HCT116 (cell line): ENCODE results near the gene NIPAL4. TPM values are rescaled to one million over a fixed set of nuclear protein-coding genes. Genes with fewer than 3 reads are reported as not detected.

Source experiments
- ATAC-seq: fragments of 200-7000 bp; cut with Tn5 transposase; 2 replicates; pipeline ENCODE4 v1.9.1; 2020; ENCODE audit warnings: mild to moderate bottlenecking, moderate library complexity
- BruUV-seq: library from RNA; stranded (reverse); fragments of 400-500 nt; replicated peaks from 2 replicates; lab custom pipeline; 2021; lab: Mats Ljungman, UMichigan
- CTCF ChIA-PET: fragments of 300-600 bp; sonication (Branson Sonifier 250); formaldehyde crosslinking; loops from one replicate; lab custom pipeline; 2021; ENCODE audit warnings: antibody characterized with exemption; lab: Charles Lee
- POLR2A ChIA-PET: fragments of 300-600, 350-600 bp; sonication (Branson Sonifier 250); formaldehyde crosslinking; loops from one replicate; lab custom pipeline; 2021; ENCODE audit warnings: antibody characterized with exemption; lab: Charles Lee
- RAD21 ChIA-PET, 2 experiments: fragments of 300-600 bp; sonication (Branson Sonifier 250); formaldehyde crosslinking; loops; one replicate each; lab custom pipeline; 2023; ENCODE audit warnings: low total read pairs in 2 of 2; ENCODE audit not compliant: uncharacterized antibody in 2 of 2, unreplicated experiment in 2 of 2, low non-redundant PET in 1 of 2; lab: Charles Lee
- DNase-seq: peaks from one replicate; pipeline ENCODE4 v3.0.0-alpha.2; 2010; ENCODE audit warnings: low read depth, low spot score
- H2AFZ ChIP-seq: fragments of 200-600 bp; shearing (Covaris generic), sonication (generic); 2 replicates; pipeline ENCODE4 v1.6.1; 2017; ENCODE audit warnings: low read depth, mixed run types, mixed read lengths, antibody characterized with exemption, low read length; ENCODE audit not compliant: poor library complexity, severe bottlenecking
- H3K27ac ChIP-seq: 2 replicates; pipeline ENCODE4 v1.5.1; 2012; ENCODE audit warnings: low read depth, low read length
- H3K27me3 ChIP-seq: fragments of 200-600 bp; sonication (generic); 2 replicates; pipeline ENCODE4 v1.6.1; 2016; ENCODE audit warnings: mixed run types, low read length, mixed read lengths; ENCODE audit not compliant: insufficient read depth
- H3K36me3 ChIP-seq, 2 experiments: fragments of 200-500 bp in 1 of 2; fragments of 200-600 bp in 1 of 2; sonication (Bioruptor generic) in 1 of 2; sonication (generic) in 1 of 2; 2 replicates each; pipeline versions ENCODE4 v1.5.1 to v1.6.1; 2014 to 2016; ENCODE audit warnings: low read length in 2 of 2, inconsistent platforms in 1 of 2, mixed read lengths in 1 of 2, mixed run types in 1 of 2; ENCODE audit not compliant: insufficient read depth in 2 of 2, control insufficient read depth in 1 of 2
- H3K4me1 ChIP-seq, 2 experiments: fragments of 200-600 bp in 1 of 2; sonication (generic) in 1 of 2; 2 replicates each; pipeline versions ENCODE4 v1.5.1 to v1.6.1; 2012 to 2017; ENCODE audit warnings: low read length in 2 of 2, inconsistent platforms in 1 of 2, mild to moderate bottlenecking in 1 of 2, mixed read lengths in 1 of 2, mixed run types in 1 of 2, moderate library complexity in 1 of 2; ENCODE audit not compliant: insufficient read depth in 2 of 2, control insufficient read depth in 1 of 2
- H3K4me2 ChIP-seq: fragments of 200-600 bp; sonication (generic); 2 replicates; pipeline ENCODE4 v1.6.1; 2017; ENCODE audit warnings: mixed run types, low read length, mixed read lengths
- H3K4me3 ChIP-seq, 2 experiments: fragments of 200-600 bp in 1 of 2; sonication (generic) in 1 of 2; replicated peaks in 1 of 2; 2 replicates each; pipeline ENCODE4 v1.5.1; 2011 to 2016; ENCODE audit warnings: low read length in 2 of 2, control low read depth in 1 of 2, low read depth in 1 of 2, mild to moderate bottlenecking in 1 of 2, mixed read lengths in 1 of 2, mixed run types in 1 of 2
- H3K79me2 ChIP-seq: fragments of 200-600 bp; sonication (generic); 2 replicates; pipeline ENCODE4 v1.6.1; 2017; ENCODE audit warnings: mild to moderate bottlenecking, mixed run types, low read length, moderate library complexity, mixed read lengths; ENCODE audit not compliant: insufficient read depth
- H3K9ac ChIP-seq: fragments of 200-600 bp; sonication (generic); 2 replicates; pipeline ENCODE4 v1.6.1; 2016; ENCODE audit warnings: low read length, mixed read lengths
- H3K9me2 ChIP-seq: fragments of 200-600 bp; sonication (generic), shearing (Covaris generic); 2 replicates; pipeline ENCODE4 v1.6.1; 2017; ENCODE audit warnings: mixed run types, mild to moderate bottlenecking, moderate library complexity; ENCODE audit not compliant: insufficient read depth
- H3K9me3 ChIP-seq, 2 experiments: fragments of 200-500 bp in 1 of 2; fragments of 200-600 bp in 1 of 2; sonication (Bioruptor generic) in 1 of 2; sonication (generic) in 1 of 2; 2 replicates each; pipeline ENCODE4 v1.6.1; 2014 to 2017; ENCODE audit warnings: low read length in 2 of 2, mixed read lengths in 2 of 2, inconsistent platforms in 1 of 2, low read depth in 1 of 2, mild to moderate bottlenecking in 1 of 2, mixed run types in 1 of 2, moderate library complexity in 1 of 2; ENCODE audit not compliant: control insufficient read depth in 1 of 2, insufficient read depth in 1 of 2
- H4K20me1 ChIP-seq: fragments of 200-600 bp; sonication (generic), shearing (Covaris generic); 2 replicates; pipeline ENCODE4 v1.6.1; 2017; ENCODE audit warnings: mixed run types, mild to moderate bottlenecking, moderate library complexity; ENCODE audit not compliant: insufficient read depth
- CEBPB ChIP-seq: IDR thresholded peaks from 2 replicates; pipeline ENCODE4 v1.6.1; 2012; ENCODE audit warnings: low read depth
- FOSL1 ChIP-seq: IDR thresholded peaks from 2 replicates; pipeline ENCODE4 v1.6.1; 2012; ENCODE audit warnings: low read depth
- POLR2A ChIP-seq: IDR thresholded peaks from 2 replicates; pipeline ENCODE4 v1.7.0; 2011; ENCODE audit warnings: borderline replicate concordance; ENCODE audit not compliant: insufficient read depth, insufficient read length; ENCODE audit errors: extremely low read depth
- POLR2AphosphoS5 ChIP-seq: IDR thresholded peaks from 2 replicates; pipeline ENCODE4 v1.6.1; 2011; ENCODE audit warnings: mild to moderate bottlenecking, low read depth, low read length, moderate library complexity
- RAD21 ChIP-seq: IDR thresholded peaks from 2 replicates; pipeline ENCODE4 v1.6.1; 2012; ENCODE audit warnings: low read depth, mild to moderate bottlenecking
- SRF ChIP-seq: IDR thresholded peaks from 2 replicates; pipeline ENCODE4 v1.6.1; 2012; ENCODE audit warnings: low read depth
- YY1 ChIP-seq: IDR thresholded peaks from 2 replicates; pipeline ENCODE4 v1.6.1; 2011; ENCODE audit warnings: low read length, low read depth, moderate library complexity, mild to moderate bottlenecking; ENCODE audit not compliant: insufficient replicate concordance; ENCODE audit errors: extremely low read depth
- ZFX ChIP-seq: fragments of 450-650 bp; IDR thresholded peaks from 2 replicates; pipeline ENCODE4 v1.6.1; 2017
- intact Hi-C: fragments of 100-400 bp; cut with micrococcal nuclease; formaldehyde crosslinking; loops from 2 replicates; pipeline ENCODE4 v1.10.0; 2022
- total RNA-seq: library from RNA; stranded (reverse); gene quantifications from one replicate; pipeline ENCODE4 v1.2.1, GENCODE V29; 2021; ENCODE audit not compliant: unreplicated experiment
- TF ChIP-seq, protein P1 (sequence below): IDR thresholded peaks from 2 replicates; pipeline ENCODE4 v1.6.1; 2012; ENCODE audit warnings: low read depth
- TF ChIP-seq, protein P2 (sequence below), 3 experiments: fragments of 200-600 bp in 1 of 3; sonication (generic) in 1 of 3; IDR thresholded peaks in 2 of 3; conservative IDR thresholded peaks in 1 of 3; 2 replicates each; pipeline ENCODE4 v1.5.1; 2012 to 2017; ENCODE audit warnings: low read depth in 2 of 3, low read length in 2 of 3, antibody characterized with exemption in 1 of 3, borderline replicate concordance in 1 of 3, control low read depth in 1 of 3, mild to moderate bottlenecking in 1 of 3, mixed read lengths in 1 of 3, mixed run types in 1 of 3, moderate library complexity in 1 of 3; ENCODE audit not compliant: insufficient read depth in 1 of 3
- TF ChIP-seq, protein P3 (sequence below): IDR thresholded peaks from 2 replicates; pipeline ENCODE4 v1.6.1; 2011; ENCODE audit warnings: mild to moderate bottlenecking, low read length, moderate library complexity; ENCODE audit not compliant: insufficient replicate concordance; ENCODE audit errors: extremely low read depth
- TF ChIP-seq, protein P4 (sequence below): IDR thresholded peaks from 2 replicates; pipeline ENCODE4 v1.6.1; 2012

The NIPAL4 gene
- total RNA-seq, 1 experiment from 2014 or later, result 0.12 TPM

DNA sequence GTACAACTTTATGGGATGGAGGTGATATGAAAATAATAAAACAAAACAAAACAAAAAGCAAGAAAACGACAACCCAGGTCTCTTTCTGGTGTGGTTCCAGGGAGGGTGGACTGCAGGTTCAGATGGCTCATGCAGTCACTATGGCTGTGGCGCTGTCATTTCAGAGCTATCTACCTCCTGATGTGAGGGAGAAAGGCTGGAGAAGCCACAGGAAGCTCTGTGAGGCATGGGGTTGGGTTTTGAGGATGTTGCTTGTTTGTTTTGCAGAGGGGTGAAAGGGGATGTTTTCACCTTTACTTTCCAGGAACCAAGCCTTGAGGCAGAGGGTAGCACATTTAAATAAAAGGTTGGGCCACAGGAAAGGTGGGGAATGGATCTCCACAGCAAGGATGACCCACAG is 18.7 kb downstream of the NIPAL4 start:
- no peak overlapping the region for H3K4me2 ChIP-seq
- RAD21 ChIA-PET, result no interaction called here
- intact Hi-C loops, result loop anchor here (5.0 to 10.0 kb wide), 2 partner anchors 236 to 331 kb away; no protein-coding TSS in a partner anchor
- no peaks in the 10 kb centered on the region for H3K9me3 ChIP-seq
- POLR2A ChIA-PET, result no interaction called here
- no peak overlapping the region for H3K9ac ChIP-seq
- DNase-seq, result no peak
- H3K4me3 ChIP-seq, result no peak overlapping the region
- H3K4me1 ChIP-seq, result no peaks in the 10 kb centered on the region
- no peak for ATAC-seq
- H4K20me1 ChIP-seq, result no peaks in the 10 kb centered on the region
- no peaks in the 10 kb centered on the region for H3K27me3 ChIP-seq
- H3K27ac ChIP-seq, result no peak overlapping the region
- H3K9me2 ChIP-seq, result no peaks in the 10 kb centered on the region
- TF ChIP-seq, protein P1, sequence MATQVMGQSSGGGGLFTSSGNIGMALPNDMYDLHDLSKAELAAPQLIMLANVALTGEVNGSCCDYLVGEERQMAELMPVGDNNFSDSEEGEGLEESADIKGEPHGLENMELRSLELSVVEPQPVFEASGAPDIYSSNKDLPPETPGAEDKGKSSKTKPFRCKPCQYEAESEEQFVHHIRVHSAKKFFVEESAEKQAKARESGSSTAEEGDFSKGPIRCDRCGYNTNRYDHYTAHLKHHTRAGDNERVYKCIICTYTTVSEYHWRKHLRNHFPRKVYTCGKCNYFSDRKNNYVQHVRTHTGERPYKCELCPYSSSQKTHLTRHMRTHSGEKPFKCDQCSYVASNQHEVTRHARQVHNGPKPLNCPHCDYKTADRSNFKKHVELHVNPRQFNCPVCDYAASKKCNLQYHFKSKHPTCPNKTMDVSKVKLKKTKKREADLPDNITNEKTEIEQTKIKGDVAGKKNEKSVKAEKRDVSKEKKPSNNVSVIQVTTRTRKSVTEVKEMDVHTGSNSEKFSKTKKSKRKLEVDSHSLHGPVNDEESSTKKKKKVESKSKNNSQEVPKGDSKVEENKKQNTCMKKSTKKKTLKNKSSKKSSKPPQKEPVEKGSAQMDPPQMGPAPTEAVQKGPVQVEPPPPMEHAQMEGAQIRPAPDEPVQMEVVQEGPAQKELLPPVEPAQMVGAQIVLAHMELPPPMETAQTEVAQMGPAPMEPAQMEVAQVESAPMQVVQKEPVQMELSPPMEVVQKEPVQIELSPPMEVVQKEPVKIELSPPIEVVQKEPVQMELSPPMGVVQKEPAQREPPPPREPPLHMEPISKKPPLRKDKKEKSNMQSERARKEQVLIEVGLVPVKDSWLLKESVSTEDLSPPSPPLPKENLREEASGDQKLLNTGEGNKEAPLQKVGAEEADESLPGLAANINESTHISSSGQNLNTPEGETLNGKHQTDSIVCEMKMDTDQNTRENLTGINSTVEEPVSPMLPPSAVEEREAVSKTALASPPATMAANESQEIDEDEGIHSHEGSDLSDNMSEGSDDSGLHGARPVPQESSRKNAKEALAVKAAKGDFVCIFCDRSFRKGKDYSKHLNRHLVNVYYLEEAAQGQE, result no peak
- TF ChIP-seq POLR2A, result no peak
- no peak for TF ChIP-seq ZFX
- TF ChIP-seq, protein P2, sequence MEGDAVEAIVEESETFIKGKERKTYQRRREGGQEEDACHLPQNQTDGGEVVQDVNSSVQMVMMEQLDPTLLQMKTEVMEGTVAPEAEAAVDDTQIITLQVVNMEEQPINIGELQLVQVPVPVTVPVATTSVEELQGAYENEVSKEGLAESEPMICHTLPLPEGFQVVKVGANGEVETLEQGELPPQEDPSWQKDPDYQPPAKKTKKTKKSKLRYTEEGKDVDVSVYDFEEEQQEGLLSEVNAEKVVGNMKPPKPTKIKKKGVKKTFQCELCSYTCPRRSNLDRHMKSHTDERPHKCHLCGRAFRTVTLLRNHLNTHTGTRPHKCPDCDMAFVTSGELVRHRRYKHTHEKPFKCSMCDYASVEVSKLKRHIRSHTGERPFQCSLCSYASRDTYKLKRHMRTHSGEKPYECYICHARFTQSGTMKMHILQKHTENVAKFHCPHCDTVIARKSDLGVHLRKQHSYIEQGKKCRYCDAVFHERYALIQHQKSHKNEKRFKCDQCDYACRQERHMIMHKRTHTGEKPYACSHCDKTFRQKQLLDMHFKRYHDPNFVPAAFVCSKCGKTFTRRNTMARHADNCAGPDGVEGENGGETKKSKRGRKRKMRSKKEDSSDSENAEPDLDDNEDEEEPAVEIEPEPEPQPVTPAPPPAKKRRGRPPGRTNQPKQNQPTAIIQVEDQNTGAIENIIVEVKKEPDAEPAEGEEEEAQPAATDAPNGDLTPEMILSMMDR (IDR thresholded peaks at IDR 0.05 in 2 of 3, conservative IDR thresholded peaks at IDR 0.05 in 1 of 3; ENCODE audit: borderline replicate concordance in 1 of 3, insufficient read depth in 1 of 3, low read depth in 2 of 3, low read length in 2 of 3), result no peak
- TF ChIP-seq POLR2AphosphoS5, result no peak
- TF ChIP-seq, protein P3, sequence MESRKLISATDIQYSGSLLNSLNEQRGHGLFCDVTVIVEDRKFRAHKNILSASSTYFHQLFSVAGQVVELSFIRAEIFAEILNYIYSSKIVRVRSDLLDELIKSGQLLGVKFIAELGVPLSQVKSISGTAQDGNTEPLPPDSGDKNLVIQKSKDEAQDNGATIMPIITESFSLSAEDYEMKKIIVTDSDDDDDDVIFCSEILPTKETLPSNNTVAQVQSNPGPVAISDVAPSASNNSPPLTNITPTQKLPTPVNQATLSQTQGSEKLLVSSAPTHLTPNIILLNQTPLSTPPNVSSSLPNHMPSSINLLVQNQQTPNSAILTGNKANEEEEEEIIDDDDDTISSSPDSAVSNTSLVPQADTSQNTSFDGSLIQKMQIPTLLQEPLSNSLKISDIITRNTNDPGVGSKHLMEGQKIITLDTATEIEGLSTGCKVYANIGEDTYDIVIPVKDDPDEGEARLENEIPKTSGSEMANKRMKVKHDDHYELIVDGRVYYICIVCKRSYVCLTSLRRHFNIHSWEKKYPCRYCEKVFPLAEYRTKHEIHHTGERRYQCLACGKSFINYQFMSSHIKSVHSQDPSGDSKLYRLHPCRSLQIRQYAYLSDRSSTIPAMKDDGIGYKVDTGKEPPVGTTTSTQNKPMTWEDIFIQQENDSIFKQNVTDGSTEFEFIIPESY, result no peak
- no peak for TF ChIP-seq YY1
- no peak for TF ChIP-seq FOSL1
- TF ChIP-seq SRF, result no peak
- TF ChIP-seq CEBPB, result no peak
- TF ChIP-seq, protein P4, sequence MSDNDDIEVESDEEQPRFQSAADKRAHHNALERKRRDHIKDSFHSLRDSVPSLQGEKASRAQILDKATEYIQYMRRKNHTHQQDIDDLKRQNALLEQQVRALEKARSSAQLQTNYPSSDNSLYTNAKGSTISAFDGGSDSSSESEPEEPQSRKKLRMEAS, result no peak
- TF ChIP-seq RAD21, result no peak
- no peaks in the 10 kb centered on the region for H3K79me2 ChIP-seq
- no peak overlapping the region for H2AFZ ChIP-seq
- H3K36me3 ChIP-seq, result peaks cover 0 to 12% of the 10 kb centered on the region in 2 experiments; a peak in 2 of 4 replicates
- no TSS peak for BruUV-seq
- CTCF ChIA-PET, result no interaction called here
